D341Med (cell line): ENCODE results near the gene SORBS2.
A peak's percentile ranks its signal among the peaks of the same experiment; 100 is the strongest.

Experiments
- DNase-seq: peaks from one replicate; pipeline ENCODE4 v3.0.0; 2012; ENCODE audit warnings: low spot score

SORBS2 gene

GRCh38 chr4:185638093-185638492 lies 173.9 kb downstream of the SORBS2 start:
- no peak for DNase-seq

GRCh38 chr4:185637163-185637875 lies 174.7 kb downstream of the SORBS2 start:
- DNase-seq: no peak

- DNase-seq: no peak
These were observed 177.8 kb downstream of the SORBS2 start for GRCh38 chr4:185634066-185634652.

DNA sequence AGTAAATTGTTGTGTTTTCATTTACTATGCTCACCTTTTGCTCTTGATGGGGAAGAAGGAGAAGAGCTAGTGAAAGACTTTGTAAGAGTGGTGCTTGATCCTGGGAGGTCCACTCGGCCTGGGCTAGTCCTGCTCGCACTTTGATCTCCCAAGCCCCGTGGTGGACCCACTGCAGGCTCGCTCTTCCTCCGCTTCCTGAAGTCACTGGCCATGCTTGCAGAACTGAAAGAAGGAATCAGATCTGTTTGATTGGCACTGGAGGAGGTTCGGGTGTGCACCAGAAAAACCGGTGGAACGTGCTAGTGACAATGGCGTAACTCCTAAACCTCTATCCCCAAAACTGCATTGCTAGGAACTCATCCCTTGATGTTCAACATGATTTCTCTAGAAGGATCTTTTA lies 185.2 kb downstream of the SORBS2 start:
- DNase-seq: no peak

- DNase-seq: no peak
These were observed 186.5 kb downstream of the SORBS2 start for GRCh38 chr4:185625503-185625902.

GRCh38 chr4:185624259-185624589 lies 187.8 kb downstream of the SORBS2 start:
- no peak for DNase-seq

DNA sequence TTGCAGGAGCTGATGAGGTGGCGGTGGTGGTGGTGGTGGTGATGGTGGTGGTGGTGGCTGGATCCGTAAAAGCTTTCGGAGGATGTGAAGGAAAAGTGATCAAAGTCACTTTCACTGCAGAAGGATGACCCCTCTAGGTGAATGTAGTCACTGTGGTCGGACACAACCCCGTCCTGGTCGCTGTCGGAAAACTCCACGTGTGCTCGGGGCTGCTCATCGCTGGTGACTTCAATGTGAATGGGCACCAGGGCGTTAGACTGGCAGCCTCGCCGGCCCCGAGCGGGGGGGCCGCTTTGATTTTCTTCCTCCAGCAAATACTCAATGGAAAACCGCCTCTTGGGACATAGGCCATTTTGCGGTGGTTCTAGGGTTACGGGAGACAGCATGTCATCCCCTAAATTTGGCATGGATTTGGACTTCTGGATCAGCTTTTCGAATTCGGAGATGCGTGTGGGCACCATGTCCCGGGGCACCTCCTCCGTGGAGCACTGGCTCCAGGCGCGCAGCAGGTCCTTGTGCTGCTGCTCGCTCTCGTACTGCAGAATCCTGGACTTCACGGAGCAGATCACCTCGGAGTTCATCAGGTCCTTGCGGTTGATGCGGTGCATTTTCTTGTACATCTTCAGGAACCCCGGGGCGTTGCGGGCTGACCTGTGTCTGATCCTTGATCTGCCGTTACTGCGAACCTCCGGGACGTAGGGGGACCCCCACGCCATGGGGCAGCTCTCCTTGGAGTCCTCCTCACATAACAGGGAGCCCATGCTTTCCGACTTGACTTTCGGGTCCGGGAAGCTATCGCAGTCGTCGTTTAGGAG lies 188.3 kb downstream of the SORBS2 start:
- DNase-seq: no peak

- no peak for DNase-seq
These were observed 203.8 kb downstream of the SORBS2 start for GRCh38 chr4:185608185-185608584.

GRCh38 chr4:185602397-185602796 lies 209.6 kb downstream of the SORBS2 start:
- DNase-seq: no peak

DNA sequence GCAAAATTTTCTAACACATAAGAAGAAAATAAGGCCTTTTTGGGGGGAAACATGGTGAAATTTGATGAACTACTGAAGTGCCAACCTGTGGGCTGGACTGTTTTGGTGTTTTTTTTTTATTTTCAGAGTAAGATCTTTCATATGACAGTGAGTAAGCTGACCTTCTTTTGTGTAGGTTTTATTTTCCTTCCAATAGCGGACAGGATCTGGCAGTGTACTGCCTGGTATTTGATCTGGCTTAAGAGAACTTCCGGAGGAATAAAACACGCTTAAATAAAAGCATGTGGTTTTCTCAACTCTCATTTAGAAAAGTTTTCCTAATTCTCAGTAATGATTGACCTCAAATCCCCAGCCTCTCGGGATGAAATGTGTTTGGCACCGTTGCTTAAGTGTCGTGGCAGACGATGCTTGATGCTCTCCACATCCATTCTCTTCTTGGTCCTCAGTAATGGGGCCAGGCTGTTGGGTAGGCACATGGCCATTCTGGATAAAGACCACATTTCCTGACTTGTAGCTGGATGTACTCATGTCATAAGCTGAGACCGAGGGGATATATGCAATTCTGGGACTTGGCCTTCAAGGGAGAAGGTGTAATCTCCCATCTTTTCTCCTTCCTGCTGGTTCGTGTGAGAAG lies 211.1 kb downstream of the SORBS2 start:
- DNase-seq: no peak

- no peak for DNase-seq
These were observed 212.3 kb downstream of the SORBS2 start for GRCh38 chr4:185599553-185600243.

- DNase-seq: no peak
These were observed 213.0 kb downstream of the SORBS2 start for GRCh38 chr4:185598846-185599552.

- DNase-seq: peak; percentile 78
These were observed 214.3 kb downstream of the SORBS2 start for GRCh38 chr4:185597532-185598188.

DNA sequence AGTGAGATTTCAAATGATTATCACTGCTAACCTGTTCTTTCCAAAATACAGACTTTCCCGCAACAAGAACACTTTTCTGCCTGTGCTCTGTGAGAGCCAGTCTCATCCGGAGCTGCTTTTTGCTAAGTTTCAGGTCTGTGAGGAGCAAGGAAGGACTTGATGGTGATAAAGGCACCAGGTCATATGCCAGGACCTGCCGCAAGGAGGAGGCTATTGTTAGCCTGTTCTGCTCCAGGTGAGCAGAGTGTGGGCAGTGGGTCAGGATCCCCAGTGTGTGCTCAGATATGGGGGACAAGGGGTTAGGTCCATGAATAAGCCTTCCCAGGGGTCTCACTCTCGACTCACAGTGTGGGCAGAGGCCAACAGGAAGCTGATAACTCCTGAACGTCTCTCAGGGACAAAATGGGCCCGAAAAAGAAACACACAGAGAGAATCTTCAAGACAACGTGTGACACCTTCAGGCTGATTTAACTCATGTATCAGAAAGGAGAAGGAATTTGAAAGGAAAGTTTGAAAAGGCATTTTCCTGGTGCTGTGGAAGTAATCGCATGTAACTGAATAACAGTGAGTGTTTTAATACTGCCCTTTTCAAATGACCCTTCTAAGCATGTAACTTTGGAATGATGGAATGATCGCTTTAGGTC lies 219.0 kb downstream of the SORBS2 start:
- DNase-seq: no peak

GRCh38 chr4:185592438-185592837 lies 219.6 kb downstream of the SORBS2 start:
- no peak for DNase-seq

DNA sequence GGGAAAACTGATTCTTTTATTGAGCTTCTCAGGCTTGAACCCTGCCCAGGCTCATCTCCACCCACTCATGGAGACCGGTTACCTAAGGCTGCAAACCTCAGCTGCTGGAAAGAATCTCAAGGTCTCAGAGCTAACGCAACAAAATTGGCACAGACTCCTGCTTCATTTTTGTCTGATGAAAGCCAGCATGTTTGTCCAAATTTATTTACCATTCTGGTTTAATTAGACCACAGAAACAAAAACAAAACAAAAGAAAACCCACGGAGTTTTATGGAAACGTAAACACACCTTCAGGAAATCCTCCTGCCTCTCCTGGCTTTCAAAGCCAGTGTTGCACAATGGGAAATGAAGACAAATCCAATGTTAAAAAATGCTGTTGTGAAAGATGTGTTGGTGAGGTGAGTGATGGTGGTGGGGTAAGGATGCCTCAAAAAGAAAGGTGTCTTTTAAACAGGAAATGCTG lies 220.3 kb downstream of the SORBS2 start:
- no peak for DNase-seq

DNA sequence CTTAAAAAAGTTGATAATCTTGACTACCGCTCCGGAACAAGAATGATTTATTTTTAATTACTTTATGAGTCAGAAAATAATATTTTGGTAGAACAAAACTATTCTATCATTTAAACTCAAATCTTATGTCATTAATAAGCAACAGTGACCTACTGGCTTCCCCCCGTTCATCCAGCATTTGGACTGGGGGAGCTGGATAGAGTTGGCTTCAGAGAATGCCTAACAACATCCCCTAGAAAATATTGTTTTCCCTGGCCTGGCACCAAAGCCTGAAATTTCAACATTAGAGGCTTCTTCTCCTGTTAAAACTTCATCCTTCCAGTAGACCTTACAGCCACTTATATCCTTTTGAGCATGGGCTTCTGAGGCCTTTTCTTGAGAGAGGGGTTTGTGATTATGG lies 221.0 kb downstream of the SORBS2 start:
- DNase-seq: no peak

DNA sequence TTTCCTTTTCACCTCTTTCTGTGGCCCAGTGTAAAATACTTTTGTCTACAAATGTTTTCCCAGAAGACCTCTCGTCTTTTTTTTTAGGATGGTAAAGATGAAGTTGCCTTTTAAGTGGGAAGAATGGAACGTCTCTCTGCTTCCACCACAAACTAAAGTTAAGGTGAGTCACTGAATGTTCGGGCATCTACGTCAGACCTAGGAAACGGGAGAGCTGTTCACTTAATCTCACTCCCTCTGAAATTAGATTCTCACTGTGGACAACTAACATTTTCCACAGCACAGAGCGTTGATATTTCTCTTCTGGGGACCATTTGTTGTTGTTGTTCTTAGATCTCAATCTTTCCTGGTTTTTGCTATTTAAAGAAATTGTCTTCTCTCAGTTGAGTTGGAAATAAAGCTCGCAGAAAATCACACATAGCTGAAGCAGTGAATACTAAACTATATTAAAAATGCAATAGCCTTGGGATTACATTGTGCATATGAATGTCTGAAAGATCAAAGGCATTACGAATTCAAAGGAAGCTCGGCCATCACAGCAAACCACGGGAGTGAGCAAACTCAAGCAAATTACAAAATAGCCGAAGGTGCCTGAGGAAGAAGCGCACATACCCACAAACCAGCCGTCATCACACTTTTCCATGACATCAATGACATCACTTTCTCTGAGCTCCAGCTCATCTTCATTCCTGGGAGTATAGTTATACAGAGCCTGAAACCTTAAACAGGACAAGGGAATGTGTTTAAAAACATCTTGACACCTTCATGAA lies 222.7 kb downstream of the SORBS2 start:
- no peak for DNase-seq

DNA sequence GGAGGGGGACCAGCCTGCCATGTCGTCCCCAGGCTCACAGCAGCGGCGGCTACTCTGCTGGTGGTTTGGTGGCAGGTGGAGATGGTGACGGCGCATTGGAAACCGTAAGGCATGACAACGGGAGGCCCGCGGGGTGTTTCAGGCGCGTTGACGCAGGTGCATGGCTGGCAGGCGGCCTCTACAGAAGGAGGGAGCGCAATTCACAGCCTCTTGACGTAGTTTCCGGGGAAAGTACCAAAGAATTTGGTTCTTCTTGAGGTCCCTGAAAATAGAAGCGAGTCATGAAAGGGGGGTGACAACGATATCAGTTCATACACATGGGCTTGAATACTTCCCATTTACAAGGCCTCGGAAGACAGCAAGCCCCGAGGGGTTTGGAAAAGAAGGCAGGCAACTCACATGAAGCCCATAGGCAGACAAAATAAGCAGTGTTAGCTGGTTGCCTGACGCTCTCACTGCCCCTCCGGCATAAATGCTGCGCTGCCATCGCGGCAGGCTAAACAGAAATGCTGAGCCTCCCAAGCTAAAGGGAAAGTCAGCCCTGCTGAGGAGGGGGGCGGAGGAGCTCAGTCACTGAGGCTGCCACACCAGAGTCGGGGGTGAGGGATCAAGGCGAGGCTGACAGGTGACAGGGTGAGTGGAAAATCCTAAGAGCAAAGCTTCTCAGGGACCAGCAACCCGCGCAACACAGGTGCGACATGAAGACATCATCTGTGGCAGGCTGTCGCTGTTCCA lies 224.4 kb downstream of the SORBS2 start:
- DNase-seq: no peak
